Measurements from ENCODE around the gene C2orf68. TPM values are rescaled to one million over a fixed set of nuclear protein-coding genes. Genes with fewer than 3 reads are reported as not detected.

C2orf68 gene
- total RNA-seq, 1 experiment from 2014 or later = 34.3 TPM

GRCh38 chr2:85611217-85611704 lies 605 bp downstream of the C2orf68 start:
- intact Hi-C loops (cut with micrococcal nuclease) = no loop called here
- peaks cover 4% of the 10 kb centered on the region for H3K4me1 Mint-ChIP-seq (ENCODE audit: insufficient read depth, unreplicated experiment)
- peaks cover 51% of the 10 kb centered on the region for H3K36me3 Mint-ChIP-seq (ENCODE audit: insufficient read depth, unreplicated experiment)
- BruUV-seq (replicated peaks) = TSS peak; percentile 35
- no peaks in the 10 kb centered on the region for H3K27me3 Mint-ChIP-seq (ENCODE audit: insufficient read depth, unreplicated experiment)
- ChIA-PET POLR2A (interaction anchor here (0.6 to 4.4 kb wide), 18 partner anchors 9 to 584 kb away, joined by 3 to 34 read pairs (median 4); partner anchors contain the start of genes ELMOD3, IMMT, MAT2A and POLR1A), CTCF (interaction anchor here (1.9 kb wide), 1 partner anchor 26 kb away, joined by 4 read pairs; no protein-coding TSS in a partner anchor)
- peak overlapping the region; percentile 83 for H3K4me3 Mint-ChIP-seq (ENCODE audit: unreplicated experiment)
- no peak for TF ChIP-seq CTCF (IDR thresholded peaks at IDR 0.05; ENCODE audit: unreplicated experiment)
- peak overlapping the region; percentile 68 for H3K27ac Mint-ChIP-seq (ENCODE audit: low read depth, unreplicated experiment)
- no peak for DNase-seq (ENCODE audit: unreplicated experiment)
- H3K9me3 Mint-ChIP-seq (ENCODE audit: unreplicated experiment) = no peaks in the 10 kb centered on the region

- TF ChIP-seq CTCF (IDR thresholded peaks at IDR 0.05; ENCODE audit: unreplicated experiment) = no peak
- intact Hi-C loops (cut with micrococcal nuclease) = no loop called here
- H3K27ac Mint-ChIP-seq (ENCODE audit: low read depth, unreplicated experiment) = no peak overlapping the region
- POLR2A ChIA-PET = interaction anchor here (1.2 to 6.1 kb wide), 3 partner anchors 11 to 69 kb away, joined by 3 to 61 read pairs (median 8); partner anchors contain the start of genes MAT2A and RNF181
- peaks cover 51% of the 10 kb centered on the region for H3K36me3 Mint-ChIP-seq (ENCODE audit: insufficient read depth, unreplicated experiment)
- H3K27me3 Mint-ChIP-seq (ENCODE audit: insufficient read depth, unreplicated experiment) = no peaks in the 10 kb centered on the region
- peaks cover 16% of the 10 kb centered on the region for H3K4me1 Mint-ChIP-seq (ENCODE audit: insufficient read depth, unreplicated experiment)
- BruUV-seq (replicated peaks) = no TSS peak
- CTCF ChIA-PET = interaction anchor here (0.6 to 1.2 kb wide), 2 partner anchors 30 to 119 kb away, joined by 3 to 6 read pairs; no protein-coding TSS in a partner anchor
- no peak for DNase-seq (ENCODE audit: unreplicated experiment)
- no peak overlapping the region for H3K4me3 Mint-ChIP-seq (ENCODE audit: unreplicated experiment)
- no peaks in the 10 kb centered on the region for H3K9me3 Mint-ChIP-seq (ENCODE audit: unreplicated experiment)
These were observed 4.3 kb downstream of the C2orf68 start for GRCh38 chr2:85607268-85608215.

- POLR2A ChIA-PET = interaction anchor here (0.6 to 6.1 kb wide), 10 partner anchors 10 to 522 kb away, joined by 3 to 67 read pairs (median 4); partner anchors contain the start of genes MAT2A, RNF181, USP39 and VAMP8
- no peak for TF ChIP-seq CTCF (IDR thresholded peaks at IDR 0.05; ENCODE audit: unreplicated experiment)
- intact Hi-C loops (cut with micrococcal nuclease) = no loop called here
- BruUV-seq (replicated peaks) = no TSS peak
- H3K27ac Mint-ChIP-seq (ENCODE audit: low read depth, unreplicated experiment) = no peak overlapping the region
- no peak overlapping the region for H3K4me3 Mint-ChIP-seq (ENCODE audit: unreplicated experiment)
- no peaks in the 10 kb centered on the region for H3K9me3 Mint-ChIP-seq (ENCODE audit: unreplicated experiment)
- DNase-seq (ENCODE audit: unreplicated experiment) = no peak
- no peaks in the 10 kb centered on the region for H3K27me3 Mint-ChIP-seq (ENCODE audit: insufficient read depth, unreplicated experiment)
- CTCF ChIA-PET = interaction anchor here (1.2 kb wide), 1 partner anchor 31 kb away, joined by 6 read pairs; no protein-coding TSS in a partner anchor
- peaks cover 16% of the 10 kb centered on the region for H3K4me1 Mint-ChIP-seq (ENCODE audit: insufficient read depth, unreplicated experiment)
- H3K36me3 Mint-ChIP-seq (ENCODE audit: insufficient read depth, unreplicated experiment) = peaks cover 50% of the 10 kb centered on the region
These were observed 5.8 kb downstream of the C2orf68 start for GRCh38 chr2:85606116-85606455.
